Immature natural killer cell (primary cell): ENCODE results near the gene ZNF423. TPM values are rescaled to one million over a fixed set of nuclear protein-coding genes. Genes with fewer than 3 reads are reported as not detected.

Source experiments
- DNase-seq, 3 donors: peaks; one replicate each; pipeline ENCODE4 v3.0.0; 2022; ENCODE audit warnings: mixed read lengths in 1 of 3
- H3K27ac Mint-ChIP-seq, 6 donors: one replicate each; pipeline ENCODE4 v1.8.0; 2020; ENCODE audit warnings: mixed read lengths in 6 of 6, mild to moderate bottlenecking in 5 of 6, inconsistent platforms in 4 of 6, moderate library complexity in 3 of 6
- H3K27me3 Mint-ChIP-seq, 3 donors: one replicate each; pipeline ENCODE4 v1.8.0; 2020 to 2021; ENCODE audit warnings: low read depth in 3 of 3, mild to moderate bottlenecking in 3 of 3, mixed read lengths in 3 of 3, moderate library complexity in 3 of 3, inconsistent platforms in 1 of 3
- H3K36me3 Mint-ChIP-seq, 3 donors: one replicate each; pipeline ENCODE4 v1.8.0; 2020; ENCODE audit warnings: mixed read lengths in 3 of 3, inconsistent platforms in 2 of 3, mild to moderate bottlenecking in 2 of 3
- H3K4me1 Mint-ChIP-seq, 2 donors: one replicate each; pipeline ENCODE4 v1.8.0; 2020; ENCODE audit warnings: inconsistent platforms in 2 of 2, mild to moderate bottlenecking in 2 of 2, mixed read lengths in 2 of 2, moderate library complexity in 1 of 2
- H3K4me3 Mint-ChIP-seq, 5 donors: one replicate each; pipeline ENCODE4 v1.8.0; 2020; ENCODE audit warnings: mild to moderate bottlenecking in 5 of 5, mixed read lengths in 5 of 5, inconsistent platforms in 3 of 5, moderate library complexity in 3 of 5
- H3K9me3 Mint-ChIP-seq, 6 donors: one replicate each; pipeline ENCODE4 v1.8.0; 2020; ENCODE audit warnings: mild to moderate bottlenecking in 6 of 6, mixed read lengths in 6 of 6, inconsistent platforms in 4 of 6, moderate library complexity in 3 of 6
- polyA plus RNA-seq, 3 donors: library from polyadenylated mRNA; unstranded; fragments of 300-500 nt; fragmentation: Illumina TruSeq; gene quantifications; one replicate each; pipeline ENCODE4 v1.2.3, GENCODE V29; 2021

The ZNF423 gene
- polyA plus RNA-seq, 3 donors from 2014 or later: not detected

DNA sequence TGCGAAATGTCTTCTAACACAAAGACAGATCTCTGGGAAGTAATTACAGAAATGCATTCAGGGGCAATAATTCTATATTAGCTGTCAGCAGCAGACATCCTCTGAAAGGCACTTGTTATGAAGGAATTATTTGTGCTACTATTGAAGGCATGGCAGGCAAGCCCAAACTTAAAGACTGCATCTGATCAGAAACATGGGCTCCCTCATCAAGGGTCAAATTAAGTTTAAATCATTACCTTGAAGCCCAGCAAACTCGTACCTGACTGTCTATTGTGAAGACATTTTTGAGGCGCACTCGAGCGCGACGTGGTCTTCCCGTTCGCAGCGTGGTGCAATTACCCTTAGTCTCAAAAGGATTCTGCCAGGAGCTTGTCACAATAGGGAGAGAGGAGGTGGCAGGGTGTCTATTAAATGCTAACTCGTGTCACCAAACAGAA lies 110.6 kb downstream of the ZNF423 start:
- Mint-ChIP-seq H3K4me3 (no peak overlapping the region), H3K9me3 (no peaks in the 10 kb centered on the region), H3K36me3 (no peaks in the 10 kb centered on the region), H3K4me1 (no peaks in the 10 kb centered on the region), H3K27ac (no peak overlapping the region), H3K27me3 (peaks cover 0 to 3% (median 0%) of the 10 kb centered on the region in 3 donors)
- no peak for DNase-seq

- peaks cover 0 to 3% (median 0%) of the 10 kb centered on the region in 3 donors for H3K27me3 Mint-ChIP-seq
- DNase-seq: no peak
- no peak overlapping the region for H3K4me3 Mint-ChIP-seq
- H3K36me3 Mint-ChIP-seq: no peaks in the 10 kb centered on the region
- H3K9me3 Mint-ChIP-seq: no peaks in the 10 kb centered on the region
- H3K4me1 Mint-ChIP-seq: no peaks in the 10 kb centered on the region
- no peak overlapping the region for H3K27ac Mint-ChIP-seq
Observed at GRCh38 chr16:49744244-49745220, 111.4 kb downstream of the ZNF423 start.

GRCh38 chr16:49743658-49744057 lies 112.3 kb downstream of the ZNF423 start:
- no peak overlapping the region for H3K4me3 Mint-ChIP-seq
- no peak for DNase-seq
- no peaks in the 10 kb centered on the region for H3K4me1 Mint-ChIP-seq
- H3K27me3 Mint-ChIP-seq: no peaks in the 10 kb centered on the region
- H3K9me3 Mint-ChIP-seq: no peaks in the 10 kb centered on the region
- no peaks in the 10 kb centered on the region for H3K36me3 Mint-ChIP-seq
- no peak overlapping the region for H3K27ac Mint-ChIP-seq

DNA sequence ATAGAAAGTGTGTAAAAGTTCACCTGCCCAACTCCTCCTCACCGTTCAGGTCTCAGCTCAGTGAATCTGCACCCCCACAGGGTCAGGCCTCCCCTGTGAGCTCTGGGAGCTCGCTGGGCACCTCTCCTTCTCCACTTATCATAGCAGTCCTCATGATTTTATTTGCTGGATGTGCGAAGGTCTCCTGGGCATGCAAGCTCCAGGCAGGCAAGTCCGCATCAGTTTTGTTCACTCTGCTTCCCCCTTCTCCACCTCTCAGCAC lies 112.8 kb downstream of the ZNF423 start:
- no peak overlapping the region for H3K4me3 Mint-ChIP-seq
- no peaks in the 10 kb centered on the region for H3K27me3 Mint-ChIP-seq
- no peak for DNase-seq
- H3K9me3 Mint-ChIP-seq: no peaks in the 10 kb centered on the region
- no peak overlapping the region for H3K27ac Mint-ChIP-seq
- no peaks in the 10 kb centered on the region for H3K36me3 Mint-ChIP-seq
- no peaks in the 10 kb centered on the region for H3K4me1 Mint-ChIP-seq

DNA sequence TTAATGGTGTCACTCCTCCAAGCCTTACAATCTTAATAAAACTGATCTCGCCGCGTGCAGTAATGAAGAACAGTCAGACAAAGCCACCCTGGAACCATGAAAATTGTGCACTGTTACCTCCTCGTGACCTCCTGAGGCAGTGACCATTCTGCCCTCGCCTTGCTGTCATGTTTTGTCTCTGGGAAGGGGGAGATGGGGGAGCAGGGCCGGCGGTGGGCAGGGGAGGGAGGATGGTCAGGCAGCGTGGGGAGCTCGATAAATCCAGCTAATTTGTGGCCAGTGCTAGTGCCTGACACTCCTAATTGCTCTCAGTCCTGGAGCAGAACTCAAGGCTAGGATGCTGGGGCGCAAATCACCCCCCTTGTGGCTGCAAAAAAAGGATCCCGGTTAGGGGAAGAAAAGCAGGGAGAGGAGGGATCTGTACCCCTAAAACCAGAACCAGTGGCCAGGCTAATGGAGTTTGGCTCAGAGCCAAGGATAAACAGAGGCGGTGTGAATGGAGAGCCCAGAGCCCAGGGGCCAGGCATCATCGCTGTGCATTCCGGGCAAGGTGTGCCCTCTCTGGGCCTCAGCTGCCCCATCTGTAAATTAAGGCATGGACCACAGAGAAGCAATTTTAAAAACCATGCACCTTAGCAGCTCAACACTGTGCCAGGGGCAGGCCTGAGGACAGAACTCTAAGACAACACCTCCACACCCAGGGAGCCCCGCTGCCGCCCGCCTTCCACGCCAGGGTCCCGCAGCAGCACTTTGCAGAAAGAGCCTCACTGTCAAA lies 113.3 kb downstream of the ZNF423 start:
- H3K4me3 Mint-ChIP-seq: no peak overlapping the region
- no peaks in the 10 kb centered on the region for H3K9me3 Mint-ChIP-seq
- no peaks in the 10 kb centered on the region for H3K4me1 Mint-ChIP-seq
- H3K36me3 Mint-ChIP-seq: no peaks in the 10 kb centered on the region
- H3K27ac Mint-ChIP-seq: no peak overlapping the region
- H3K27me3 Mint-ChIP-seq: no peaks in the 10 kb centered on the region
- DNase-seq: no peak

DNA sequence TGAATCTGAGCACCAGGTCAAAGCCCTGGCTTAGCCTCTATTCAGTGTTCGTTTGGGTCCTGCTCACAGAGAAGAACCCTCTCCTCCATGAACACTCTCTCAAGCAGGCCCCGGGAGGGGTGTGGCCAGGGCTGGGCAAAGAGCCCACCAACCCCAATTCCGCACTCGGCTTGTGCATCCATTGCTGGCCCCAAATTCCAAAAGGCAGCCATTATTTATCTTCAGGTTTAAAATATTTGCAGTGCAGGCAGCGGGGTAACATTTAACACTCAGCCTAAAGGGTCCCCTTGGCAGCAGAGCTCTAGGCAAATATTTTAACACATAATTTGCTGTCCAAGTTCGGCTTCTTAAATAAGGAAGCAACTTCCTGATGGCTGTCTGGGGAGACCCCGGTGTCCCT lies 115.7 kb downstream of the ZNF423 start:
- no peak overlapping the region for H3K27ac Mint-ChIP-seq
- no peak overlapping the region for H3K4me3 Mint-ChIP-seq
- H3K9me3 Mint-ChIP-seq: no peaks in the 10 kb centered on the region
- DNase-seq: no peak
- H3K36me3 Mint-ChIP-seq: no peaks in the 10 kb centered on the region
- H3K4me1 Mint-ChIP-seq: no peaks in the 10 kb centered on the region
- H3K27me3 Mint-ChIP-seq: no peaks in the 10 kb centered on the region

DNA sequence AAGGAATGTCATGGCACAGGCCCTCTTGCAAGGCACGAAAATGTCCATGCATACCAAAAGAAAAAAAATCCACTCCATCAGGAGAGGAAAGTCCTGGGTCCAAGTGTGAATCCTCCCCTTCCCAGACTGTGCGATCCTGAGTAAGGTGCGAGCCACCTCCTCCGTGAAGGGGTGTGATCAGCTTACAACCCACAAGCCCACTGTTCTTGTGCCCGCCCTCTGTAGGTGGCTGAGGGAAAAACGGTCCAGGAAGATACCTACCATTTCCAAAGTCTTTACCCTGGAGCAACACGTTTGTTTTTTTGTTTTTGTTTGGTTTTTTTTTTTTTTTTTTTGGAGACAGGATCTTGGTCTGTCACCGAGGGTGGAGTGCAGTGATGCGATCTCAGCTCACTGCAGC lies 116.5 kb downstream of the ZNF423 start:
- H3K36me3 Mint-ChIP-seq: no peaks in the 10 kb centered on the region
- no peak overlapping the region for H3K4me3 Mint-ChIP-seq
- no peak overlapping the region for H3K27ac Mint-ChIP-seq
- H3K4me1 Mint-ChIP-seq: no peaks in the 10 kb centered on the region
- no peaks in the 10 kb centered on the region for H3K9me3 Mint-ChIP-seq
- no peaks in the 10 kb centered on the region for H3K27me3 Mint-ChIP-seq
- no peak for DNase-seq

DNA sequence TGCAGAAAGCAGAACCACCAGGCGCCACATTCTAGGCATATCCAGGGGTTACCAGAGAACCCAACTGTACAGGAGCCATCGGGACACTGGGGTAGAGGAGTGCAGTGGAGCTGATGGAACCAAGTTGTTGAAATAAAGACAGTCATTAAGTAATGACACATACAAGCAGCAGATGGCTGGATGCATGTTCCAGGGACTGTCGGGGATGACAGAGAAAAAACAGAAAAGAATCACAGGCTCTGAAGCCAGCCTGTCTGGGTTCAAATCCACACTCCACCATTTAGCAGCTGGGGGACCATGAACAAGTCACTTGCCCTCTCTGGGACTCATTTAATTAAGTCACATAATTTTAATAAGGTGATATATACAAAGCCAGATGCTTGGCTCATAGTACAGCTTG lies 117.1 kb downstream of the ZNF423 start:
- no peaks in the 10 kb centered on the region for H3K36me3 Mint-ChIP-seq
- H3K27me3 Mint-ChIP-seq: no peaks in the 10 kb centered on the region
- no peak for DNase-seq
- H3K9me3 Mint-ChIP-seq: no peaks in the 10 kb centered on the region
- H3K27ac Mint-ChIP-seq: no peak overlapping the region
- no peaks in the 10 kb centered on the region for H3K4me1 Mint-ChIP-seq
- H3K4me3 Mint-ChIP-seq: no peak overlapping the region

GRCh38 chr16:49738001-49738400 lies 117.9 kb downstream of the ZNF423 start:
- no peak for DNase-seq
- Mint-ChIP-seq H3K9me3 (no peaks in the 10 kb centered on the region), H3K4me3 (no peak overlapping the region), H3K4me1 (no peaks in the 10 kb centered on the region), H3K27ac (no peak overlapping the region), H3K27me3 (peaks cover 0 to 3% (median 0%) of the 10 kb centered on the region in 3 donors), H3K36me3 (no peaks in the 10 kb centered on the region)

DNA sequence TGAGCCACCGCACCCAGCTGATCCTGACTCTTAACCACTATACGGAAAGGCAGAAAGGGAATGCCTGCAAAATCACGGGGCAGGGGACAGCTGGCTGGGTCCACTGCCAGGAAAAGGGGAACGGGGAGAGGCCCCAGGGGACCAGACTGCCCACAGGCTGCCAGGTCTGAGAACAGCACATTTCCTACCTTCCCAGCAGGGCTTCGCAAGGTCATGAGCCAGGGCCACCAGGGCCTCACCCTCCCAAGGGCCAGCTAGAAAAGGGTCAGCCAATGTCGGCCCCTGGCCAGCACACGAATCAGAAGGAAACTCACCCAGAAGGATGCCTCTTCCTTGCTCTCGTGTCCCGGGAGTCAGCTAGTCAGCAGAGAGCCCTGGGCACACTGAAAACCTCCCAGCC lies 118.4 kb downstream of the ZNF423 start:
- no peaks in the 10 kb centered on the region for H3K36me3 Mint-ChIP-seq
- H3K27me3 Mint-ChIP-seq: peaks cover 0 to 3% (median 0%) of the 10 kb centered on the region in 3 donors
- no peak overlapping the region for H3K4me3 Mint-ChIP-seq

GRCh38 chr16:49734331-49734730 lies 121.6 kb downstream of the ZNF423 start:
- DNase-seq: no peak
- Mint-ChIP-seq H3K4me1 (no peaks in the 10 kb centered on the region), H3K27me3 (peaks cover 0 to 6% (median 0%) of the 10 kb centered on the region in 3 donors), H3K9me3 (peaks cover 0 to 4% (median 0%) of the 10 kb centered on the region in 6 donors), H3K27ac (no peak overlapping the region), H3K4me3 (no peak overlapping the region), H3K36me3 (no peaks in the 10 kb centered on the region)

More for the DNA sequence above, 118.4 kb downstream of the ZNF423 start:
- H3K27ac Mint-ChIP-seq: no peak overlapping the region
- DNase-seq: no peak
- no peaks in the 10 kb centered on the region for H3K9me3 Mint-ChIP-seq
- no peaks in the 10 kb centered on the region for H3K4me1 Mint-ChIP-seq

GRCh38 chr16:49733313-49734009 lies 122.5 kb downstream of the ZNF423 start:
- Mint-ChIP-seq H3K4me1 (no peaks in the 10 kb centered on the region), H3K36me3 (no peaks in the 10 kb centered on the region), H3K27ac (no peak overlapping the region), H3K27me3 (peaks cover 0 to 6% (median 0%) of the 10 kb centered on the region in 3 donors), H3K4me3 (no peak overlapping the region), H3K9me3 (peaks cover 0 to 4% (median 0%) of the 10 kb centered on the region in 6 donors)
- no peak for DNase-seq

DNA sequence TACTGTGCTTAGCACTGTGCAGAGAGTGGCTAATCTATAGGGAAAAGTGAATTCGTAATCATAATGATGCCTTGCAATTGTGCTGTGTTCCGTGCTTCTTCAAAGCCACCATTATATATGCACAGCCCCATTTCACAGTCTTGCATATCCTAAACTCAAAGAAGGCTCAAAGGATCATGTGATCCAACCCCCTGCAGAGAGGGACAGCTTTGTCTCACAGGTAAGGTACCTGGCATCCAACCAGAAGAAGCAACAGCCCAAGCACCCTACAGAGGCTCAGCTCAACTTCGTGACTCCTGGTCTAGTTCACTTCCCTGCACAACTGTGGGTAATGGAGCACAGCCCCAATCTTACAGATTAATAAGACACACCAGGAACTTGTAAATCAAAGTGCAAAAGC lies 124.0 kb downstream of the ZNF423 start:
- no peak overlapping the region for H3K27ac Mint-ChIP-seq
- no peaks in the 10 kb centered on the region for H3K4me1 Mint-ChIP-seq
- H3K36me3 Mint-ChIP-seq: no peaks in the 10 kb centered on the region
- no peak for DNase-seq
- no peak overlapping the region for H3K4me3 Mint-ChIP-seq
- peaks cover 0 to 4% (median 0%) of the 10 kb centered on the region in 6 donors for H3K9me3 Mint-ChIP-seq
- H3K27me3 Mint-ChIP-seq: peaks cover 0 to 6% (median 0%) of the 10 kb centered on the region in 3 donors

GRCh38 chr16:49730772-49731171 lies 125.1 kb downstream of the ZNF423 start:
- no peaks in the 10 kb centered on the region for H3K36me3 Mint-ChIP-seq
- peaks cover 0 to 4% (median 0%) of the 10 kb centered on the region in 6 donors for H3K9me3 Mint-ChIP-seq
- H3K27ac Mint-ChIP-seq: no peak overlapping the region
- no peaks in the 10 kb centered on the region for H3K4me1 Mint-ChIP-seq
- H3K27me3 Mint-ChIP-seq: peaks cover 0 to 6% (median 2%) of the 10 kb centered on the region in 3 donors
- no peak overlapping the region for H3K4me3 Mint-ChIP-seq
- no peak for DNase-seq
